Stimulated activated CD4-positive, alpha-beta T cell treated with anti-CD3 and anti-CD28 coated beads, Interleukin-1b, Interleukin-23, amount 100 ng/mL, for 4 hours (primary cell): Measurements from ENCODE around the gene FNDC10.
"Not testable (repeated sequence)": the region's sequence is repeated elsewhere in the genome, so short reads cannot be mapped to it uniquely, and the experiment has no call there.

ENCODE experiments used
- DNase-seq, 2 donors: peaks; one replicate each; pipeline ENCODE4 v3.0.0-alpha.2; 2020; ENCODE audit warnings: low read depth in 2 of 2

FNDC10 gene

DNA sequence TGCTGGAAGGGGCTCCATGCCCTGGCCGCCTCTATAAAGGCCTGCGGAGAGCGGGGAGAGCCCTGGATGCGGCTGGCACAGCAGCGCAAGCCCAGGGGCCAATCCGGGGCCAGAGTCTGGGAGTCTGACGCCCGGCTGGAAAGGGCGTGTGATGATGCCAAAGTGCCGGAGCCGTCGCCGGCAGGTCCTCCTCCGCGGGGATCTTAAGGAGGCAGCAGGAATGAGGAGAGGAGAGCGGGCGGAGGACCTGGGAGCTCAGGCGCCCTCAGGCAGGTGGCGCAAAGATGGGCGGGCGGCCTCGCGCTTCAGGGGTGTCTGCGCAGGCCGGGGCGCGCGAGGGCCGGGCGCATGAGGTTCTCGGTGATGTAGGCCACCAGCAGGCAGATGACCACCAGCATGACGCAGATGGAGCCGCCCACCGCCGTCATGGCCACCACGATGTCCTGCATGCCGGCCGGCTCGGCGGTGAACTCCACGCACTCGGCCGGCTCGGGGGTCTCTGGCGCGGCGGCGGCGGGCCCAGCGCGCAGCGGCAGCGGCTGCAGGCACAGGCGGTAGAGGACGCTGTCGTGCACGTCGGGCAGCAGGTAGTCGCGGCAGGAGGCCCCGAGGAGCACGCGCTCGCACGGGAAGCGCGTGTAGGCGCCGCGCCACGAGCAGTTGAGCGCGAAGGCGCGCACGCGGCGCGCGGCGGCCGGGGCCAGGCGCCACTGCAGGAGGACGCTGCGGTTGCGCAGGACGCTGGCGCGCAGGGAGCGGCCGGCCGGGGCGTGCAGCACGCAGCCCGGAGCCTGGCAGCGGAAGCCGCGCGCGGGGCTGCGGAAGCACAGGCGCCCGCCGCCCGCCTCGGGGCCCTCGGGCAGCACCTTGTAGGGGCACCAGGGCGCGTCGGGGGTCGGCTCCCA is 653 bp downstream of the FNDC10 start:
- DNase-seq, result peak in 1 of 2 donors; percentile 22

DNA sequence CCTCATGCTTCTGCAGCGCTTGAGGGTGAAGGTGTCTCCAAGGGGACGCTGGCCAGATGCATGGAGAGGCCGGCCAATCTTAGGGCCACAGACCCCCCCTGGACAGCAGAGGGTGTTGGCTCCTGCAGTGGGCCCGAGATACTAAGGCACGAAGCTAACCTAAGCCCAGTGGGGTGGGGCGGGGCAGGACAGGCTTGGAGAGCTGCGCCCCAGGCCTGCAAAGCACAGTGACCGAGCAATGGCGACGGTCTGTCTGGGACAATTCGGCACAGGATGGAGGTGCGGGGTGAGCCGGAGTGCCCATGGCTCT is 1.3 kb downstream of the FNDC10 start:
- no peak for DNase-seq

DNA sequence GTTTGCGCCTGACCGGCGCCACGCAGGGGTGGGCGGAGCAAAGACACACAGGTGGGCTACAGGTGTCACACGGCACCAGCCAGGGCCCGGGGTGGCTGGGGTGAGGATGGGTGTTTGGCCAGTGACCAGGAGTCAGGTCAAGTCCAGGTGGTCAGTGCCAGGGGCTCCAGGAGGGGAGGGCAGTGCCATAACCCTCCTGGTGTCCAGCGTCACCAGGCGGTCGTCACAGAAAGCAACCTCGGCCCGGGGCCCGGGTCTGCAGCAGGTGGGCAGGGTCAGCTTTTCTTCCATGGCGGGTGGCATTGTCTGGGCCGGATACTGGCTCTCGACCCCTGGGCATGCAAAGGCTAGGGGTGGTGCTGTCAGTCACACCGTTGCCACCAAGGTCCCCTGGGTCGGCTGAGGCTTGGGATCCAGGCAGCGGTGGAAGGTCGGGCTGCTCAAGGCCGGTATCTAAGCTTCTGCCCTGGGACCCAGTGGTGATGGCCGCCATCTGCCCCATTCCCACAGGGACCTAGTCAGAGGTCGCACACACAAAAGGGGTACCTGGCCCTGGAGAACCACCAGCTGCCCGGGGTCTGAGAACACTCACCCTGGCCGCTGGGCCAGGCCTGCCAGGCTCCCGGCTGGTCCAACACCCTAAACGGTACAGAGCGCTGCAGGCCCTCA is 1.8 kb downstream of the FNDC10 start:
- DNase-seq, result no peak

DNA sequence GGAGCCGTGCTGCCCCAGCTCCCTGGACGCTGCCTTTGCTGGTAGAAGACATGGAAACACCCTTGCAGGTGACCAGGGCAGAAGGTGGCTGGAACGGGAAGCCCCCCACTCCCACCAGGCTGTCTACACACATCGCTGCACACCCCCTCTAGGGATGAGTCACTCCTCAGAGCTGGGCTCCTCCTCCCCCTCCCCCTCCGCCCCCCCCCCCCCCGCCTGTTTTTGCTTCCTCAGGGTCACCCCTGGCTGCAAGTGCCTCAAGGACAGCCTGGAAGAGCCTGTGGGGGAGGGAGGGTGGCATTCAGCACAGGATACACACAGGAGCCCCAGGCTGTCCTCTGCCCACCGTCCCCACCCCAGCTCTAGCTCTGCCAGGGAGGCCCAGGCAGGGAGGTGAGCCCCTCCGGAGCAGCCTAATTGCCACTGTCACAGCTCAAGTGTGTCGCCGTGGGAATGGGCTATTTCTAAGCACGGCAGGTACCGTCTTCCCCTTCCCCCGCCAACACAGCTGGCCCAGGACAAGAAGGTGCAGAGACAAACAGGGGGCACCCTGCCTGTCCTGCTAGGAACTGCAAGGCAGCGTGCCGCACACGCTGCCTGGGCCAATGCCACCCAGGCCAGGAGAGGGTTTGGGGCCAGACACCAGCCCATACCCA is 2.5 kb downstream of the FNDC10 start:
- DNase-seq, result no peak

DNA sequence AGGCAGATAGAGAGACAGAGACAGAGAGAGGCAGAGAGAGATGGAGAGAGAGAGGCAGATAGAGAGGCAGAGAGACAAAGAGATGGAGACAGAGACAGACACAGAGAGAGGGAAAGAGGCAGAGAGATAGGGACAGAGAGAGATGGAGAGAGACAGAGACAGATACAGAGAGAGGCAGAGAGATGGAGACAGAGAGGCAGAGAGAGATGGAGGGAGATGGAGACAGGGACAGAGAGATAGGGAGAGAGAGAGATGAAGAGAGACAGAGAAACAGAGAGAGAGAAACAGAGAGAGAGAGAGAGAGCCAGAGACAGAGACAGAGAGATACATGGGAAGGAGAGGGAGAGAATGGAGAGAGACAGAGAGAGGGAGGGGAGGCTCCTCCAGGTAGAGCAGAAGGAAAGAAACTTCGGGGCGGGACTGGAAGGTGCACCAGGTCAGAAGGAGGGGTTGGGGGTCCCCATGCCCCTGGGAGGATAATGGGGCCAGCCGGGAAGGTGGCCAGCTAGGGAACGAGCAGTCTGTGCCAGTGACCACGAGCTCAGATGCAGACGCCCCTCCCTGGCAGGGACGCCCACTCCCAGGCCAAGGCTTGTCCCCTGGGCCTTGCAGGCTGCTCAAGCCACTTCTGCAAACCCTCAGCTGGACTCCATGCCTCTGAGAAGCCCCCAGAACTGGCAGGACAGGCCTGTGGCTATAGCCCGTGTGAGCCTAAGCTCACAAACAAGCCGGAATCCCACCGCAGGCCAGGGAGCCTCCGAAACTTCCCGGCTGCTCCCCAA is 3.3 kb downstream of the FNDC10 start:
- DNase-seq, result no peak

DNA sequence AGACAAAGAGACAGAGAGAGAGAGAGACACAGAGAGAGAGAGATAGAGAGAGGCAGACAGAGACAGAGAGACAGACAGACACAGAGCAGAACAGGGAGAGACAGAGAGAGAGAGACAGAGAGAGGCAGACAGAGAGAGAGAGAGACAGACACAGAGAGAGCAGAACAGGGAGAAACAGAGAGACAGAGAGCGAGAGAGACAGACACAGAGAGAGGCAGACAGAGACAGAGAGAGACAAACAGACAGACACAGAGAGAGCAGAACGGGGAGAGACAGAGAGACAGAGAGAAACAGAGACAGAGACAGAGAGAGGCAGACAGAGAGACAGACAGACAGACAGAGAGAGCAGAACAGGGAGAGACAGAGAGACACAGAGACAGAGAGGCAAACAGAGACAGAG is 4.6 kb downstream of the FNDC10 start:
- DNase-seq, result not testable (repeated sequence)

DNA sequence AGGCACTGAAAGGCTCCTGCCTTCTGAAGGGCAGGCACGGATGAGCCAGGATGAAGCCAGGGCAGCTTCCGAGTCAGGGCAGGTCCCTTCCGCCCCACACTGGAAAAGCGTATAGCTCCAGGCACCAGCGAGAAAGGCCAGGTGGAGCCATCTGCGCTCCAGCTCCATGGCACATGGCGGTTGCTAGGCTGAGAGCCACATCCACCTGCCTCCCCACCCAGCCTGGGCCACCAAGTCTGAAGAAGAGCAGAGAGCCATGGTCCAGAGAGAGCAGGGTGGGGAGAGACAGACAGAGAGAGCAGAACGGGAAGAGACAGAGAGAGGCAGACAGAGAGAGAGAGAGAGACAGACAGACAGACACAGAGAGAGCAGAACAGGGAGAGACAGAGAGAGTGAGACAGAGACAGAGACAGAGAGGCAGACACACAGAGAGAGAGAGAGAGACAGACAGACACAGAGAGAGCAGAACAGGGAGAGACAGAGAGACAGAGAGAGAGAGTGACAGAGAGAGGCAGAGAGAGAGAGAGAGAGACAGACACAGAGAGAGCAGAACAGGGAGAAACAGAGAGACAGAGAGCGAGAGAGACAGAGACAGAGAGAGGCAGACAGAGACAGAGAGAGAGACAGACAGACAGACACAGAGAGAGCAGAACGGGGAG is 5.2 kb downstream of the FNDC10 start:
- no peak for DNase-seq

DNA sequence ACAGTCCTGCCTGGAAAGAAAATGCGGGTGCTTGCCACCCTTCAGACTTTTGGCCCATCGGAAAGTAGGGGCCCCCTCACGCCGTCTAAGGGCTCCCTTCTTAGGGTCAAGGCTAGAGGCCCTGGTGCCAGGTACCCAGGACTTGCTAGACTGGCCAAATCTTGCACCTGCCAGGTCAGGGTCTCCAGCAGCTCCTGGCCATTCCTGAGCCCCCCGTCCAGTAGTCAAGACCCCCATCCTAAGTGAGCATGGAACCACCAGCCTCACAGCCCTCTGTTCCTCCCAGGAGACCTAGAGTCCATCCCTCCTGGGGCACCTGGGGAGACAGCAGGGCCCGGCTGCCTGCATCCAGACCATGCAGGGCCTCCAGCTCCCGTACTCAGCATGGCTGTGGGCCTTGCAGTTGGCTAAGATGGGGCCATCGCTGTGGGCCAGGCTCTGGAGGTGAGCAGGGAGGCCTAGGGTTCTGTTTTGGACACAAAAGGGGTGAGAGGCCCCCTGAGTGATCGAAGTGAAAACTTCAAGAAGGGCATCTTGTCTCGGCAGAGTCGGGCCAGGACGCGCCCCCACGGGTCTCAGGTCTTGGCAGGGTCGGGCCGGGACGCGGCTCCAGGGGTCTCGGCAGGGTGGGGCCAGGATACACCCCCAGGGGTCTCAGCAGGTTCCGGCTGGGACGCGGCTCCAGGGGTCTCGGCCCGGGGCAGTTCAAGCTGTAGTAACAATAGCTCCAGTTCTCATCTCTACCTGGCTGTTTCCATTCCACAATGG is 5.9 kb downstream of the FNDC10 start:
- no peak for DNase-seq

DNA sequence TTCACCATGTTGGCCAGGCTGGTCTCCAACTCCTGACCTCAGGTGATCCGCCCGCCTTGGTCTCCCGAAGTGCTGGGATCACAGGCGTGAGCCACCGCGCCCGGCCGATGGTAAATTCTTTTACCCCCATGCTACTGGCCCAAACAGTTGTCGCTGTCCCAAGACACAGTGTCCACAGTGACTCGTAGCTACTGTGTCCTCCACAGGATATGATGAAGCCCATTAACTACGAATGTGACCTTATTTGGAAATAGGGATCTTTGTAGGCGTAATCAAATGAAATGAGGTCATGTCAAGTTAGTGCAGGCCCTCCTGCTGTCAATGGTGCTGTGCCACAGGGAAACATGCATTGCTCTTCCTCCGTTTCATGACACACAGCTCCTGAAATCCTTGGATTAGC is 8.5 kb downstream of the FNDC10 start:
- DNase-seq, result no peak

DNA sequence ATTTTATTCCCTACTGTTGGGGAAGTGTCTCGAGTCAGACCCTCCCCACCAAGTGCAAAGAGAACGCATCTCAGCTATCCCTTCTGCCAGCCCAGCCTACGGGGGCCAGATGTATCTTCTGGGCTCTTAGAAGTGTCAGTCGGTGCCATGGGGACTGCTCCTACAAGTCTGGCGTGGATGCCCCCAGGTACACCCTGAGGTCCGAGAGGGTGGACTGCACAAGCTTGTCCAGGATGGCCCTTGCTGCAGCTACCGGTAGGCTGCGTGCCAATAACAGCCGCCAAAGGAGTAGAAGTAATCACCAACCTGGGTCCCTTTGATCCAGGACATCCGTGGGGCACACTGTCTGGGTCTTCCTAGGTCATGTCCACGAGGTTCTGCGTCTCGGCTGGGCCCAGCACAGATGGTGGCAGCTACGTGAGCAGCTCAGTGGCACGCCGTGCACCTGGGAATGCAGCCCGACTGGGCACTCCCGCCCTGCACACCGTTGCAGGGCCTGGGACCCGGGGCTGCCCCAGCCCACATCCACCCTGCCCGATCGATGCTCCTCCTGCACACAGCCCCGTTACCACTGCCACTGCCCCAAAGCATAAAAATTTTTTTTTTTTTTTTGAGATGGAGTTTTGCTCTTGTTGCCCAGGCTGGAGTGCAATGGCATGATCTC is 16.5 kb downstream of the FNDC10 start:
- no peak for DNase-seq

DNA sequence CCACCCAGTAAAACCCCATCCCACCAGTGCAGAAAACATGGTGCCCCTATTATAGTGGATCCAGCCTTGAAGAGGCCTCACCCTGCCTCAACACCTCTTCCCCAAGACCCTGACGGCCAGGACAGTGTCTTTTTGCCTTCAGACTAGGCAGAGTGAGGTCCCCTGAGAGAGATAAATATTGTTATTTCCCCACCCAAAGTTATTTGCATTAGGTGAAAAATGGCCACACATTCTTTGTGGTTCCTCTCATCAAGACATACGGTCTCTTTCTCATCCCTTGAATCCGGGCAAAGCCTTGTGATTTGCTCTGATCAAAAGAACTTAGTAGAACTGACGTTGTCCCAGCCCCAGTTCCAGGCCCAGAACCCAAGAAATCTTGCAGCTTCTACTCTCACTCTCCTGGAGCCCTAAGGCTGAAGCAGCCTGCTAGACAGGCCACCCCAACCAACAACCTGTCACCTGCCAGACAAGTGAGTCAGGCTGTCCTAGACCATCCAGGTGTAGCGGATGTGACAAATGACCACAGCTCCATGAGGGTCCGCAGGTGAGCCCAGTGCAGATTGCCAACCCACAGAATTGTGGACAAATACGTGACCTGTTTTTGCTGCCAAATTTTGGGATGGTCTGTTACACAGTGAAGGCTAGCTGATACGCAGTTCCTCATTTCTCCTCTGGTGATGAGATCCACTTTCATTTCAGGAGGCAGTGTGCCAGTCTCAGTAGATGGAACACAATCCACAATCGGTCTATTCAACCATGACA is 17.2 kb downstream of the FNDC10 start:
- no peak for DNase-seq

DNA sequence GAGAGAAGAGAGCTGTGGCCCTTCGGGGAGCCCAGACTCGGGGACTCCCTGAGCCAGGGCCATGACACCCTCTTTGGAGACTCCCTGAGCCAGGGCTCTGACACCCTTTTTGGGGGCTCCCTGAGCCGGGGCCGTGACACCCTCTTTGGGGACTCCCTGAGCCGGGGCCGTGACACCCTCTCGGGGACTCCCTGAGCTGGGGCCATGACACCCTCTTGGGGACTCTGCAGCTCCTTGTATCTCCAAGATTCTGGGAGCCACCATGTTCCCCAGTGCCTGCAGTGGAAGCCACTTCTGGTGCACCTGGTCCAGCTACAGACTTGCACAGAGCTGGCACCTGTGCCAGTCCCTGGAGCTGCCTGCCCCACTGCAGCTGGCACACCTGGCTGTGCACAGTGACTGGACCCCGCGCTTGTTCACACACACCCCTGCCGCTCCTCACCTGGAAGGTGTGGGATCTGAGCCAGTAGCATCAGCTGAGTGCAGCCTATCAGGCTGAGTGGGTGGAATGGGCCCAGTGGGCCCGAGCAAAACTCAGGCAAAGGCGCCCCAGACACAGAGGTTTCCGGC is 21.5 kb downstream of the FNDC10 start:
- no peak for DNase-seq

DNA sequence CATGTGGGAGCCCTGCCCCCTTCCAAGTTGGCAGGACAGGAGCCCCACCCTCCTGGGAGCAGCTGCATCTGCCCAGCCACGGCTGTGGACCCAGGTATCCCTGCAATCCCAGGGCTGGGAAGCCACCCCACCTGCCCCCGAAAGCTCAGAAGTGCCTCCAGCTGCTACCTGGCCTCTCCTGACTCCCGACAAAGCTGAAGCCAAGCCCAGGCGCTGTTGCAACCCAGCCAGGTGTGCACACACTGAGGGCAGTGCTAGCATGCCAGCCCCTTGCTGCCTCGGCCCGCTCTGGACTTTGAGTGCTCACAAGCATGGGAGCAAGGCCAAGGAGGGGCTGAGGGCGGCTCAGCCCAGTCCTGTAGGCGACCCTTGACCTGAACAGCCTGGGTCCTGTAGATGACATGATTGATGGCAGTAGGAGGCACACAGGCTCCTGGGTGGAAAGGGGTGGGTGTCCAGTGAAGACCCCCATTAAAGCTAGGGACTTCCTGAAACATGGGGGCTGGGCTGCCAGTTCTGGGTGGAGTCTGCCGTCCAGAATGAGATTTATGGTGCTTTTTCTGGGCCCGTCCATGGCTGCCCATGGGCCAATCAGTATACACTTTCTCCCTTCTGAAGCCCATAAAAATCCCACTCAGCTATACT is 22.4 kb downstream of the FNDC10 start:
- no peak for DNase-seq

DNA sequence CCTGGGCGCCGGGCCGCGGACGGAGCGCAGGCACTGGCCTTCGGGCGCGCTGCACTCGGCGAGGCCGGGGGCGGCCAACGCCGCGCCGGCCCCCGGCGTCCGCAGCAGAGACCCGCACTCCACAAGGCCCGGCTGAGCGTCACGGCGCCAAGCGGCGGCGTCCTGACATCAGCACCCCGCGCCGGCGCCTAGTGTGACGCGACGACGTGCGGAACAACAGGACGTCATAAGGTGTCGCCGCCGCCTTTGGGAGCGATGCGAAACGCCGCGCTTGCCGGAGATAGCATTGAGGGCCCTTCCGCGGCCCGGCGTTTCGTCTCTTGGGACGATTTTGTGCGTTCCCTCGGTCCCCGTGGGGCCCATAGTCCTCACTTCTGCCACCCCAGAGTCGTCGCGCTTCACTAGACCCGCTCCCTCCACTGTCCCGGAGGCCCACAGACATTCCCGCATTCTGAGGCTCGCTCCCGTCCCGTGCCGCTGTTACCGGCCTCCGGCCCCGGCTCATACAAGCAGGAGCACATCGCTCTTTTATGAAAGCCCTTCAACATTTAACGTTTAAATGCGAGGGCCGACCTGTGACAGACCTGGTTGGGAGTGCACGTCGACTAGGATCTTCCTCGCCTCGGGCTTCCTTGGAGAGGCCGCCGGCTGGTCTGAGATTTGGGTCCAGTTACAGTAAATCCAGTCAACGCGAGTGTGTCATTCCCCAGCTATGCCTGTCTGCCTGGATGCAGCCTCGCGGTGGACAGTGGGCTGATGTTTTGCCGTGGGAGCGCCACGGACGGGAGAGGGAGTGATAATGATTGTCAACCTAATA is 25.0 kb downstream of the FNDC10 start, which contains the start of gene SSU72:
TSS of gene SSU72 (minus strand) at position 143 of the 817 bp plus-strand sequence. CDS start 306 bp downstream, outside the sequence.
- DNase-seq, result peak; percentile 86 to 92

DNA sequence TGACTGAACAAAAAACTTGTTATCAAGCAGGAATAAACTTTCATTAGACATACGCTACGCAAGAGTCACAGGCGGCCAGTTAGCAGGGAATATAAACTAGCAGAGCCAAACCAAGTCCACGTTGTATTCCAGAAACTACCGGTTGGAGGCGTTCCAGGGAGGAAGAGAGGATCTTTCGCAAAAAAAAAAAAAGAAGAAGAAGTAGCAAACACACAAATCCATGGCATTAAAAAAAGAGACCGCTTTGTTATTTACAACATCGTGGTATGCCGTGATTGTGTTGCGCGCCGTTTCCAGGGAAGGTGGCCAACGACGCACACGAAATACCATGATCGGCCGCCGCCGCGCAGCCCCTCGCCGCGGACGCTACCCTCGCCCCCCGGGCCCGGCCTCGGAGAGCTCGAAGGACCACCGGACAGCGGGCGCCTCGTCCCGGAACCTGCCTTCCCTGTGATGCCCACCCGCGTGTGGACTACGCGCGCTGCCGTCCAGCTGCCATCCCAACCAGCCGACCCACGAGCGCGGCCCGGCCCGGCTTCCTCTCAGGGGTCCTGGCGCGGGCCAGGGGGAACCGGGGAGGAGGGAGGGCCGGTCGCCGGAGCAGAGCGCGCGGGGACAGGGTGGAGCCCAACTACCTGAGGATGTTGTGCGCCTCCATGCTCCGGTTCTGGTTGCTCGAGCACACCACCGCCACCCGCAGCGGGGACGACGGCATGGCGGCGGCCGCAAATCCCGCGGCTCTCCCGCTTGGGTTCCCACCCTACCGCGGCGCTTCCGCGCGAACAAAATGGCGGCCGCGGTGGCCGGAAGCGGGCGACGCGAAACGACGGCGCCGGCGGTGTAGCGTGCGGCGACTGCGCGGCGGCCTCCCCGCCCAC is 25.9 kb downstream of the FNDC10 start:
- DNase-seq, result peak in 1 of 2 donors; percentile 48

DNA sequence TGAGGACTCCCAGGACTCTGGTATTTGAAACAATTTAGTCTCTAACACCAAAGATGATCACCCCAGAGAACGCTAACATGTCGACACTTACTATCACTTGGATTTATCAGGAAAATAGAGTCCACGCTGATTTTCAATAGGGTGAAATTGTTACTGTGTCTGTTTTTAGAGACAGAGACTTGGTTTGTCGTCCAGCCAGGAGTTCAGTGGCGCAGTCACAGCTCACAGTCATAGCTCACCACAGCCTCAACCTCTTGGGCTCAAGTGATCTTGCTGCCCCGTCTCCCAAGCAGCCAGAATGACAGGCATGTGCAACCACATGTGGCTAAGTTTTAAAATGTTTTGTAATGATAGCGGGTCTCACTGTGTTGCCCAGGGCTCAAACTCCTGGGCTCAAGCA is 30.6 kb downstream of the FNDC10 start:
- no peak for DNase-seq

DNA sequence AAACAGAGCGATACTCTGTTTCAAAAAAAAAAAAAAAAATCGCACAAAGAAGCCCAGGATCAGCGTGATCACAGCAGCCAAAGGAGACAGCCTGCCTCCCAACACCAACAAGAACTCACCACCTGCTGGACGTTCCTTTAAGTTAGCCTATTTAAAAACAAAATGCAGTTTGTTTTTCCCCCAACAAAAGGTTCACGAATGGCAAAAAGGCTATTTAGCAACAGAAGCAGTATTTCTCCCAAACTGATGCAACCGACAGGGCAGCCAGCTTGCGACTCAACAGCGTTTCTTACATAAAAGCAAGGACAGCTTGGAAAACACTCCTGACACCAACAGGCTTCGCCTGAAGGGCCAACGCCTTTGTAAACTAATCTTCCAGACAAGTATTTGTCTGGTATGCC is 32.0 kb downstream of the FNDC10 start:
- no peak for DNase-seq
